TTC549 (cell line): ENCODE data around the gene RAB35.

Experiments
- FAIRE-seq: peaks from 2 replicates; lab custom pipeline; 2012; peaks lifted over from hg19 to GRCh38; lab: Jason Lieb, UNC

The RAB35 gene

DNA sequence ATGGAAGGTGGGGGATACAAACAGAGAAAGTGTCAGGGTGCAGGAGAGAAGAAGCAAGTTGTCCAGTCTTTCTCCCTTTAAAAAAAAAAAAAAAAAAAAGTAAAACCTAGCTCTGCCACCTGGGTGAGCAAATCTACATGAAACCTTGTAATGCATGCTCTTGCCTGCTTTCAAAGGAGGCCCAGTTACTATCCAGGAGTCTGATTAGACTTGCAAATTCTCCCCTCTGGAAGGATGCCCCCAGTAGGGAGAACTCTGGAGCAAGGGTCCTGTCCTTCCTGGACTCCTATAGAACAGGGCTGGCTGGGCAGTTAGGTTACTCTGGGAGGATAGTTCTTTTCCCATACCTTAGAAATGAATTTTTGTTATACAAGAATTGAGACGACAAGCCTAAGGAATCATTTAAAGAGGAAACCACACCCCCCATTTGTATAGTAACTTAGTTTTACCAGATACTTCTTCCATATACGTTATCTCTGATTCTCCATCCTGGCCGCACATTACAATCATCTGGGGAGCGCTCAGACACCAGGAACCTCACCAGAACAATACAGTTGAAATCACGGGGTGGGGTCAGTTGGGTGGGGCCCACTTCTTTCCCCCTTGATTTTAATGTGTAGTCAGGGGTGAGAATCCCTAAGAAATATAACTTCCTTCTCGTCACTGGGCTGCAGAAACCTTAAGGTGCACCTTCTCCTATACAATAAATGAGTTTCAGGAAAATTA is 30.5 kb downstream of the RAB35 start:
- no peak for FAIRE-seq

DNA sequence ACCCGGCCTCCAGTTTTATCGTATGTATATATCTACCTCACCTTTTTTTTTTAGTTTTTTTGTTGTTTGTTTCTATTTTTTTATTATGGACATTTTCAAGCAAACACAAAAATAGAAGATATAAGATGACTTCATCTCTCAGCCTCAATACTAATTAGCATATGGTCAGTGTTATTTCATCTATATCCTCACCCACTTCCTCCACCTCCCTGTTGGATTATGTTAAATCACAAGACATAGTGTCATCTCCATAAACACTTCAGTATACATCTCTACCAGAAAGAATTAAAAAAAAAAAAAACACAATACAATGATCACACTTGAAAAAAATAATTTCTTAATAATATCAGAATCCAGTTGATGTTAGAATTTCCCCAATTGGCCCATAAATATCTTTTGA is 34.9 kb downstream of the RAB35 start:
- FAIRE-seq: no peak

DNA sequence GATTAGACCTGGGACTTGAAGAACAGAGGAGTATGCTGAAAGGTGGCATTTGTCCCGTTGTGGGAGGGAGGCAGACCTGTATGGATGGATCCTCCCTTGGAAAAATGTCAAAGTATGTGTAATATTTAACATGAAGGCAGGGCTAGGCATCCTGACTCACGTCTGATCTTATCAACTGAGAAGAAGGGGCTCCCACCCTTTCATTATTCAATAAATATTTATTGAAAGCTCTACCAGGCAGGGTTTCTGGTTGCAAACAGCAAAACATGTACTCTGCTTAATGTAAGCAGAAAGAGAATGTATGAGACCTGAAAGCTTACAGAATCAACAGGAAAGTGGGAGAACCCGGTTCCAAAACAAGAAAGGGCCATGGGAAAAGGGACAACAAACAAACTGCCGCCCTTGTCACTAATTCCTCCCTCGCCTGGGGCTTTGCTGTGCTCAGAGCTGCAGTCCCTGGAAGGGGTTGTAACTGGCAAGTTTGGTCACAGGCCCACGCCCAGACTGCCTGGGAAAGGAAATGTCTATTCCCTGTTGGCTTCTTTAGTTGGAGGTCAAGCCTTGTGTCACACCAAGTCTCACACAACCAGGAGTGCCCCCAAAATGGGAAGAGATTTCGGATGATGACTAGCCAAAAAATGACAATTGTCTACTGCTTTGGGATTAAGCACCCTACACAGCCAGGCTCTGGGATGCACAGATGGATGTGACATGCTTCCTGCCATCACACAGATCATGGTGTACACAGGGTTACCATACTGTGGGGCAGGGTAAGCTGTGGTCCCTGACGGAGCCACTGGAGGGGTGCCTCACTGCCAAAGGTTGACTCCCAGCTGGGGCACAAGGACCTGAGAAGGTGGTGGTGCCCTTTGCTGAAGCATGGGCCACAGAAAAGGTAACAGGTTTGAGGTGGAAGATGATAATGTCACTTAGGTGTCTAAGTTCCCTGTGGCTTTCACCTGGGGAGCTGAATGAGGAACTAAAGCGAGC is 36.8 kb downstream of the RAB35 start:
- FAIRE-seq: no peak

DNA sequence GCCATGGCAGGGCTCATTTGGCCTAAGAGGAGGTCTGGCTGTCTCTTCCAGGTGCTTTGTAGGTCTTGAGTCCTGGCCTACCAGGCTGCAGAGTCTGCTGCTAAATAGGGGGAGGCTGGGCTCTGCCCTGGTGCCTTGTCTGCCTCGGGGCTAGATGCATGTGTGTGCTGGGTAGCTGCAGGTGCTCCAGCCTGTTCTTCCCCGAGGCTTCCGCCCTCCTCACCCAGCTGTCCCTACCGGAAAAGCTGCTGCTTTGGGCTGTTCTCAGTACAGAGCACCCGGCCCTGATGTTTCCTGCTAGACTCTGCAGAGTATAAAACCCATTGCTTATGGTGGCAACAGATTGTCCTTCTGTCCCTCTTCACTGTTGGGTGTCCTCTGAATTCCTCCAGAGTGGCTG is 37.7 kb downstream of the RAB35 start:
- no peak for FAIRE-seq

DNA sequence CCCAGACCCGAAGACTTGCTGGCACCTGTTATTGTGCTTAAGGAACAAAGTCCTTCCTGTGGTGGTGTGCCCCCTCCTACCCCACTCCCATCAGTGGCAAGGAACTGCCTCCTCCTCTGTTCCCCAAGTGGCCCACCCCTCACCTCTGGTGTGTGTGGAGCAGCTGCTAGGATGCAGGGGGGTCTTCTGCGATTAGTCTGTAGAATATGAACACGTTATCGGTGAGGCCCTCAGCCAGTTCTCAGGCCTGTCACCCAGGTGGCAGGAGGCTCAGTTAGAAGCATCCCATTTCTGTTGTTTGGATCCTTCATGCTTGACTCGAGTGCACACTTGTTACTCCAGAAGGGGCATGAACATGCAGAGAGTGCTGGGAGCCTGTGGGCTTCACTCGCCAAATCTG is 39.3 kb downstream of the RAB35 start:
- no peak for FAIRE-seq

DNA sequence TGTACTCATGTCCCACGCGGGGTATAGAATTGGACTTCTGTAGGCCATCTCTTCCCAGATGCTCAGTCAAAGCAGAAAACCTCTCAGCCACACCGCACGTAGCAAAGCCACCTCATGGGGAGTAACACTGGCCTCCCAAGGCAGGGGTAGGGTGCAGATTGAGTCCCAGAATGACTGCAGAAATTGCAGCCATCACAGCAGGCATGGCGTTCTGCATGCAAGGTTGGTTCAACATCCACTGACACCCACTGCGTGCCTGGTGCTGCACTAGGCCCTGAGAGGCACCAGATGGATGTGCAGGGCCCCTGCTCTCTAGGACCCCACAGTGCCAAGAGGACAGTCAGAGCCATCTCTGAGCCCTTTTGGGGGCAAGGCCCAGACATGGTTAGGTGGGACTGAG is 39.9 kb downstream of the RAB35 start:
- FAIRE-seq: no peak

DNA sequence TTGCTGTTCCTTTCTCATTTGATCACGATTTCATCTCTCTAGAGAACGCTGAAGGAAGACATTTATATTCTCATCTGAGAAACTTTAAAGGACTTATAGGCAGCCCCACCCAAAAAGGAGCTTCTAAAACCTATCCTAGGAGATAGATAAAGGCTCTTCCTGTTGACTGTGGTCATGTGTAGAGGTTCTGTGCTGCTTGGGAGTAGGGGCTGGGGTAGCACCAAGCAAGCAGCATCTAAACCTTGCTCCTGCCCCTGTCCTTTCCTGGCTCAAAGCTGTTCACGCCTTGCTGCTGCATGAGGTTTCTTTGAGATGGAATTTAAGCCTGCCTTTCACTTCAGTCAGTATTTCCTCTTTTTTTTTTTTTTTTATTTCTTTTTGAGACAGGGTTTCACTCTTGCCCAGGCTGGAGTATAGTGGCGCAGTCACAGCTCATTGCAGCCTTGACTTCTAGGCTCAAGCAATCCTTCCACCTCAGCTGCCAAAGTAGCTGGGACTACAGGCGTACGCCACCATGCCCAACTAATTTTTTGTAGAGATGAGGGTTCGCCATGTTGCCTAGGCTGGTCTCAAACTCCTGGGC is 41.4 kb downstream of the RAB35 start:
- FAIRE-seq: no peak

DNA sequence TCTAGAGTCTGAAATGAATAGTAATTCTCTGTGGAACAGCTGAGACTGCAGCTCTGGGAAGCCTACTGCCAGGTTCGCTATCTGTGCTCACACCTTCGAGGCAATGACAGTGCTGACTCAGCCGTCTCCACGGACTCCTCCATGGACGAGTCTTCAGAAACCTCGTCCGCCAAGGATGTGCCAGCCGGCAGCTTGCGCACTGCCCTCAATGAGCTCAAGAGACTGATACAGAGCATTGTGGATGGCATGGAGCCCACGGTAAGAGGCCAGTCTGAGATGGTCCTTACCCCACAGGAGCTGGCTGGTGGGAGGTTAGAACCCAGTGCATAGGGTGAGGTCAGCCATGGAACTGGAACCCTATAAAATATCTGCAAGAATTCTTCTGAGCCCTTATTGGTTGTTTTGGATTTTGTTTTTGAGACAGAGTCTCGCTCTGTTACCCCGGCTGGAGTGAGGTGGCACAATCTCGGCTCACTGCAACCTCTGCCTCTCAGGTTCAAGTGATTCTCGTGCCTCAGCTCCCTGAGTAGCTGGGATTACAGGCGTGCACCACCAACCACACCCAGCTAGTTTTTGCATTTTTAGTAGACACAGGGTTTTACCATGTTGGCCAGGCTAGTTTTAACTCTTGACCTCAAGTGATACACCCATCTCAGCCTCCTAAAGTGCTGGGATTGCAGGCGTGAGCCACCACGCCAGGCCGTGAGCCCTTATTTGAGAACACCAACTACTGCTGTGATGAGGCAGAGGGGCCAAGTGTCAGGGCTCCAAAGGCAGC is 43.9 kb downstream of the RAB35 start:
- no peak for FAIRE-seq

DNA sequence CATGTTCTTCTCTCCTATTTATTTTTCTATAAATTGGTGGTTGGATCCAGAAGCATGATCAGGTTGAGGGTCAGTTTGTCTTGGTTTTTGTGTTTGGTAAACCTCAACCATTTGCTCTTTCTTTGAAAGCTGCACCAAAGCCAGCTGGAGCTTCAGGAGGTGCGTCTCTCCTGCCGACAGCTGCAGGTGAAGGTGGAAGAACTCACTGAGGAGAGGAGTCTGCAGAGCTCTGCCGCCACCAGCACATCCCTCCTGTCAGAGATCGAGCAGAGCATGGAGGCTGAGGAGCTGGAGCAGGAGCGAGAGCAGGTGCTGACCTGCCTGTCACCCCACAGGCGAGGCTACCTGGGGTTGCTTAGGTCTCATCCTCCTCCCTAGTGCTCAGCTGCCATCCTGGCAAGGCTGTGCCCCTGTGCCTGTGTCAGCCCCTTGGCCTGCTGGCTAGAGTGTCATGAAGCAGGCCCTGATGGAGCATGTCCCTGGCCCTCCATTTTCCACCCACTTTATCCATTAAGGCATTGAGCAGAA is 45.0 kb downstream of the RAB35 start:
- no peak for FAIRE-seq

DNA sequence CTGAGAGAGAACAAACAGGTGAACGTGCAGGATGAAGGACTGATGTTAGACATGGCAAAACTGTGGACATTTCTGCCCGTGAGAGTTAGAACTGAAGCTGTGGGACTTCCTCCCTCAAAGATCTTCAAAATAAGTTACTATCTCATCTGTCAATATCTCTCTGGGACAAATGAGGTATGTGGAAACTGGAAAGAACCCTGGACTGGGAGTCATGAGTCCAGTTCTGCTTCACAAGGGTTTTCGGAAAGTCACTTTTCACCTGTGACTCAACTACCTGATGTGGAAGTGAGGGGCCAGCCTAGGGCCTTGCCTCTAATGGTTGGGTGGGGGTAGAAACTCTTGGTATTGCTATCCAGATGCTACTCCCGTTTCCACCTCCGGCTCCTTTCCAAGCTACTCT is 47.3 kb downstream of the RAB35 start:
- FAIRE-seq: no peak

DNA sequence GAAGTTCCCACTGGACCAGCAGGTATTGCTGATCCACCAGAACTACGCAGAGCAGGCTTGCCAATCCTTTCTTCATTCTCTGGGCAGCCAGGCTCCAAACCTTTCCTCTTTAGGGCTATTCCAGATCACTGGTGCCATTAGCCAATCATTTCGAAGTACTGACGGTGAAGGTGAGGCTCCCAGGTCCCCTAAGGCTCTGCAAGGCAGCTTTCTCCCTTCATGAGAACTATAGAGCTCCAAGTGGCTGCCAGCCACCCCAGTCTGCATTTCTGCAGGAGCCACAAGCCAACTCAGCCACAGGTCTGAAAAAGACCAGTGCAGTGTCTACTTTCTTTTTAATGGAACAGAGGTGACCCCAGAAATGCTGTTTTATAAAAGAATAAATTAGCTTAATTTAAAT is 48.7 kb downstream of the RAB35 start:
- FAIRE-seq: no peak

DNA sequence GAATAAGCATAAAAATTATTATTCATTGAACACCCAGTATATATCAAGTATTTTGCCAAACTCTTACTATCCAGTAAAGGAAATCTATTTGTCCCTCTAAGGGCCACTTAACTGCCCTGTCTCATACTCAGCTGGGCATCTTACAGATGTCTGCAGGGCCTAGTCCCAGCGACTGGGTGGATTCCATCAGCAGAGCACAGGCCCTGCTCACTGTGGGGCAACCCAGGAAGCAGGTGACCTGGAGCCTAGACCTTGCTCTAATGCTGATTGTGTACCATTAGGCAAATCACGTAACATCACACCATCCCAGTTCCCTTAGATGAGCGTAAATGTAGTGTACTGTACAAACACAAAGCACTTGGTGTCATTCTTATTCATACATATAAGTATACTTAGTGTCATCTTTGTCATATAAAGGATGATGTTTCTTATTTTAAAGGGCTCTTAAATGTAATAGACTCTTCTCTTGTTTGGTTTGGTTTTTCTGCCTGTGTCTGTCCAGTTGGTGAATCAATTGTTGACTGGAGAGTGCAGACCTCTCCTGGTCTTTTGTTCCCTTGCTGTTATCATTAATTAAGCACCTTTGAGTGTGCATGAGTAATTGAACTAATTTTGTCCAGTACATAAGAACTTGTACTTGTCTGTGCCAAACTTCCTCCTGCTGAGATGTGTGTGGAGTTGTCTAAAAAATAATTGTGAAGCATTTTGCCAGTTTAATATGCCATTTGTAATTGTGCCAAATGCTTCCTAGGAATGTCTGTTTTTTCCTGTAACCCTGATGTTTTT is 49.3 kb downstream of the RAB35 start:
- no peak for FAIRE-seq

DNA sequence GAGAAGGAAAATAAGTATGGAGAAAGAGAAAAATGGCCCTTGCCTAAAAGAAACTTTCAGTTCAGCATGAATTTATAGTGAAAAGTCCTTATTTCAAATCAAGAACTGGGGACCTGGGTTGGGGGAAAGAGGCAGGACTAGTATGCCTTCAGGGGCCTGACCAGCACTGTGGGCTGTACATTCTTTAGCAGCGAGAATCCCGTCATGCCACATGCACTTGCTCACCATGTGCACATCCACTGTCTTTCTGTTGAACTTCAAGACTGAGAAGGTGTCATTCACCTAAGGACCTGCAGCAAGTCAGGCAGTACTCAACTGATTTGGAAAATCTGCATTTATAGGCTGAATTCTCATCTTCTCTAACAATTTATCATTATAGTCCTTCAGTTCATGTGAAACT is 50.2 kb downstream of the RAB35 start:
- no peak for FAIRE-seq

DNA sequence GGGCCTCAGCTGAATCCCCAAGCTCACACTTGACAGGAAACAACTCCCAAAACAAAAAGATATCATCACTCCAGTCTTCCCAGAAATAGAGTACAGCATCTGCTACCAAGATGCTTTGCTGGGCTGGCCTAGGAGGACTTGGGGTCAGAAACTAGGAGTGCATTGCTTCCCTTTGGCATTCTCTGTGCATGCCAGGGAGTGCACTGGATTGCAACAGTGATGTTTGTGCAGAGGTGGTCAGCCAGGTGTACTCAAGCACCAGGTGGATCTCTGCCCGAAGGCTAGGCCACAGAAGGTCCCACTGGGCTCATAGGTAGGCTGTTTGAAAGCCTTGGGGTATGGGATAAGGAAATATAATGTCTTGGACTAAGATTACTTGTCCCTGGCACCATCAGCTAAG is 51.1 kb downstream of the RAB35 start:
- no peak for FAIRE-seq

DNA sequence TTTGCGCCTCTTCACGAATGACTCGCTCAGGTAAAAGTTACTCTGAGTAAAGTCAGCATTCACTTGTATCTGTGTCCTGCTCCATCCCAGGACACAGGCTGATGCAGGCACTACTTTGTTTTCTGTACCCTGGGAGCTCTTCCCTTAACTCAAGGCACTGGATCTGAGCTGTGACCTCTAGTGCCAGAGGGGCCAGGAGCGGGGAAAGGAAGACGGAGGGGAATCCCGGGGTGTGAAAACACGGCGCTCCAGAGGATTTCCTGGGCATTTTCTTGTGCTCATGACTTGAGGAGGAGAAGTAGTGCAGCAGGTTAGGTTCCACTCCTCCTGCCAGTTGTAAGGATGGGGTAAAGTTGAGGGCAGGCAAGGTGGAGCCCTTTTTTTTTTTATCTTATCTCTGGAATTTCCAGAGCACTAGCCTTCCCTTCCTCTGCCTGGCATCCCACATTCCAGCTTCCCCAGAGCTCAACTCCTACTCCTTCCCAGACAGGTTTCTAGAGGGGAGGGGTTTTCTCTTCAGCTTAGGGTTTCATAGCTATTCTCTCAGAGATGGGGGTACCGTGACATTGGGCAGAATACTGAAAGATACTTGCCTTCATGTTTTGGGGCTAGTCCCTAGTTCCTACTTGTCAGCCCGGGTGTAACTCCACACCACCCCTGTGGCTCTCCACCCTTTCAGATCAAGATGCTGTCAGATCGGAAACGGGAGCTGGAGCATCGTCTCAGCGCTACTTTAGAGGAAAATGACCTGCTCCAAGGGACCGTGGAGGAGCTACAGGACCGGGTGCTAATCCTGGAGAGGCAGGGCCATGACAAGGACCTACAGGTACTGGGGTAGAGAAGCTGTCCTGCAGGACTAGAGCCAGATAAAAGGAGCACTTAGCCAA is 52.3 kb downstream of the RAB35 start:
- no peak for FAIRE-seq

DNA sequence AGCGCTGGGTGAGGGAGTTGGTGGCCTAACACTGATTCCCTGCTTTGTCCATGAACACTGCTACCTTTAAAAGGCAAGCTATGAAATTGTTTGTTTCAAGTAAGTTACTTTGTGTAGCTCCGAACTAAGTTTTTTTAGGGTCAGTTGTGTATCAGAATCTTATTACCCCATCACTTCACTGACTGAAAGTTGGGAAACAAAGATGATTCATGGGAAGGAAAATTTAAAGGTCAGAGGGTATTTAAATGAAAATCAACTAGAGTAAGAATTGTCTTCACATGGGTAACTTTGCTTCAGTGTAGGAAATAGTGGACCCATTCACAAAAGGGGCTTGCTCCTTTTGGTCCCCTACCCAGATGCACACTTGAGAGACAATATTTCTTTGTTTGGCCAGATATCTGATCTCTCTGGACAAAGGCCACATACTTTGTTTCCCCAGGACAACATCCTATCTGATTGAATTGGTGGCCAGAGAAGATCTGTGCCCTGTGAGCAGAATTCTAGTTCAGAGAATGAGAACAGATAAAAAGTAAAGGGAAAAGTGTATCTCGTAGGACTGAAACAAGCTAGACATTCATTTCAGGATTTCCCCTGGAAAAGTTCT is 53.5 kb downstream of the RAB35 start:
- no peak for FAIRE-seq

DNA sequence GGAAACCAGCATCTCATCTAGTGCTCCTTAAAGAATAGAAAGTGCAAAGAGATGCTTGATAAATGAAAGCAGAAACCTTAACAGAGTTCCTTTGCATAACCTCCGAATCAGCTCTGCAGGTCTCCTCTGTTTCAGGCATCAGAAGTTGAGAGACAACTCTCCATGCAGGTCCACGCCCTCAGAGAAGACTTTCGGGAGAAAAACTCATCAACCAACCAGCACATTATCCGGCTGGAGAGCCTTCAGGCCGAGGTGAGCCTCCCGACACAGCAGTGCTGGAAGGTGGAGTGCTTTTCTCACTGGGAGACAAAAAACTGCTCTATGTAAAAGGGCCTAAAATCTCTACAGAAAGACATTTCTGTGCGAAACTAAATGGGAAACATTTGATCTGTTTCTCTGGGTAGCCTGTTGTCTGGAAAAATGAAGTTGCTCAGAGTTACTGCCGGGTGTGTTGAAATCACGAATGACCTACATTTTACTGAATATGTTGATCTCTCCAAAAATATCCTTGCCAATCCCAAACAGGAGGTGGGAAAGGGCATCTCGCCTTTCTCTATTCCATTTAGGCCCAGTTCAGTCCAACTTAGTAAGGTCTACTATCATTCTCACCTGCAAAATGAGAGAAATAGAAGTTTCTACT is 54.9 kb downstream of the RAB35 start:
- FAIRE-seq: no peak

DNA sequence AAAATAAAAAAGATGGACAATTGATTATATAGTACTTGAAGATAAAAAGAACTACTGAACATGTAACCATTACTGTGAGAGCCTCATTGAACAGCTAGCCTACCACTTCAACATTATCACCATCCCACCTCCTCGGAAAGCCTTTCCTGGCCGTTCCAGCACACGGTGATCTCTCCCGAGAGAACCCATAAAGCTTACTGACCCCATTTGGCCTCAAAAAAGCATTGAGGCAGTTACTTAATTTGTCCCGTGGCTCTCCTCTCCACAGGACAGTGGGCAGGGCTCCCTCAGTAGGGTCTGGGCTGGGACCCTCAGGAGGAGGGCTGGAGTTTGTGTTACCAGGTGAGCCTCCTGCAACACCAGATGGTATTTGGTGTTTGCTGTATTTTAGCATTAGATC is 55.8 kb downstream of the RAB35 start:
- FAIRE-seq: no peak

DNA sequence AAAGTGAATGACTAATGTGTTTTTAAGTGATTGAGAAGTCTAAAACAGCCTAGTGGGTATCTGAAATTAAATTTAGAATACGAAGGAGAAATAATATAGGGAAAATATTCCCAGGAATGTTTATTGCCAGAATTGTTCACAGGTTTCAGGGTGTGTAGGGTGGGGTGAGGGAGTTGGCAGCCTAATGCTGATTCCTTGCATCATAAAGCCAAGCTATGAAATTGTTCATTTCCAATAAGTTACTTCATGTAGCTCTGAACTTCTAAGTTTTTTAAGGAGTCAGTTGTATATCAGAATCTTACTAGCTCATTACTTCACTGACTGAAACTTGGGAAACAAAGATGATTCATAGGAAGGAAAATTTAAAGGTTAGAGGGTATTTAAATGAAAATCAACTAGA is 56.4 kb downstream of the RAB35 start:
- FAIRE-seq: no peak
